Smooth muscle cell of the pulmonary artery (primary cell): Measurements from ENCODE around the gene VAC14. TPM values are rescaled to one million over a fixed set of nuclear protein-coding genes. Genes with fewer than 3 reads are reported as not detected.

Experiments used
- total RNA-seq: library from RNA; depleted of rRNA; stranded (reverse); fragments of >200 nt; gene quantifications from 2 replicates; pipeline ENCODE4 v1.2.3, GENCODE V29; 2014

VAC14 gene
- 30.7 and 58.5 TPM in 2 replicates for total RNA-seq

GRCh38 chr16:70800781-70801480 lies at the start of gene VAC14:
TSS of gene VAC14 (minus strand) at chr16:70801158. CDS start at chr16:70800900, 258 bp downstream.

GRCh38 chr16:70685938-70686375 lies 115.0 kb downstream of the VAC14 start, which contains the start of gene MTSS2:
TSS of gene MTSS2 (minus strand) at chr16:70686053. CDS start at chr16:70685791, 262 bp downstream.

GRCh38 chr16:70646260-70647241 lies 154.4 kb downstream of the VAC14 start, which contains the start of gene IL34:
TSS of gene IL34 (plus strand) at chr16:70646559. CDS start at chr16:70646948, 389 bp downstream.

Other genes with a start within 250 kb of the VAC14 start
- gene IL34, start 154.6 kb downstream of the VAC14 start, total RNA-seq, result 8.1 and 27.3 TPM in 2 replicates
- gene MTSS2, start 115.1 kb downstream of the VAC14 start, total RNA-seq, result 29.5 and 31.2 TPM in 2 replicates